HEK293 (cell line): Measurements from ENCODE around the gene CTCFL.

Experiments
- HOXC10 ChIP-seq: sonication (generic); formaldehyde crosslinking; IDR thresholded peaks from 2 replicates; pipeline ENCODE4 v1.8.1; 2023; ENCODE audit warnings: mild to moderate bottlenecking, missing genetic modification reagents
- OSR2 ChIP-seq: fragments of 450-650 bp; formaldehyde crosslinking; IDR thresholded peaks from 2 replicates; pipeline ENCODE4 v1.5.1; 2016; ENCODE audit warnings: missing biosample characterization, missing genetic modification characterization
- REST ChIP-seq: fragments of 450-650 bp; formaldehyde crosslinking; IDR thresholded peaks from 2 replicates; pipeline ENCODE4 v1.5.1; 2016; ENCODE audit warnings: missing biosample characterization, missing genetic modification characterization
- SCRT1 ChIP-seq: fragments of 450-650 bp; formaldehyde crosslinking; IDR thresholded peaks from 2 replicates; pipeline ENCODE4 v1.5.1; 2016; ENCODE audit warnings: missing biosample characterization, missing genetic modification characterization, borderline replicate concordance
- SP3 ChIP-seq: fragments of 450-650 bp; formaldehyde crosslinking; IDR thresholded peaks from 2 replicates; pipeline ENCODE4 v1.5.1; 2016; ENCODE audit warnings: missing biosample characterization, missing genetic modification characterization
- YY1 ChIP-seq: fragments of 450-650 bp; formaldehyde crosslinking; IDR thresholded peaks from 2 replicates; pipeline ENCODE4 v1.5.1; 2018; ENCODE audit warnings: missing biosample characterization, missing genetic modification characterization
- ZEB2 ChIP-seq: fragments of 450-650 bp; formaldehyde crosslinking; IDR thresholded peaks from 2 replicates; pipeline ENCODE4 v1.5.1; 2016; ENCODE audit warnings: missing biosample characterization, missing genetic modification characterization
- ZNF140 ChIP-seq: fragments of 450-650 bp; formaldehyde crosslinking; IDR thresholded peaks from 2 replicates; pipeline ENCODE4 v1.5.1; 2016; ENCODE audit warnings: missing biosample characterization, missing genetic modification characterization
- ZNF169 ChIP-seq: fragments of 450-650 bp; formaldehyde crosslinking; IDR thresholded peaks from 2 replicates; pipeline ENCODE4 v1.5.1; 2016; ENCODE audit warnings: missing biosample characterization, missing genetic modification characterization
- ZNF19 ChIP-seq: fragments of 450-650 bp; formaldehyde crosslinking; IDR thresholded peaks from 2 replicates; pipeline ENCODE4; 2016; ENCODE audit warnings: missing biosample characterization, missing genetic modification characterization, low read depth
- ZNF221 ChIP-seq: fragments of 450-650 bp; formaldehyde crosslinking; IDR thresholded peaks from 2 replicates; pipeline ENCODE4 v1.5.1; 2017; ENCODE audit warnings: missing biosample characterization, missing genetic modification characterization, borderline replicate concordance
- ZNF239 ChIP-seq: fragments of 450-650 bp; formaldehyde crosslinking; IDR thresholded peaks from 2 replicates; pipeline ENCODE4 v1.5.1; 2016; ENCODE audit warnings: missing biosample characterization, missing genetic modification characterization
- ZNF248 ChIP-seq: fragments of 450-650 bp; formaldehyde crosslinking; IDR thresholded peaks from 2 replicates; pipeline ENCODE4 v1.5.1; 2017; ENCODE audit warnings: missing biosample characterization, missing genetic modification characterization
- ZNF26 ChIP-seq: fragments of 450-650 bp; formaldehyde crosslinking; IDR thresholded peaks from 2 replicates; pipeline ENCODE4 v1.5.1; 2016; ENCODE audit warnings: missing biosample characterization, missing genetic modification characterization
- ZNF266 ChIP-seq: fragments of 450-650 bp; formaldehyde crosslinking; IDR thresholded peaks from 2 replicates; pipeline ENCODE4 v1.5.1; 2016; ENCODE audit warnings: missing biosample characterization, missing genetic modification characterization, low read depth
- ZNF362 ChIP-seq: fragments of 450-650 bp; formaldehyde crosslinking; IDR thresholded peaks from 2 replicates; pipeline ENCODE4 v1.5.1; 2016; ENCODE audit warnings: missing biosample characterization, missing genetic modification characterization
- ZNF423 ChIP-seq: fragments of 450-650 bp; formaldehyde crosslinking; IDR thresholded peaks from 2 replicates; pipeline ENCODE4 v1.5.1; 2016; ENCODE audit warnings: missing biosample characterization, missing genetic modification characterization
- ZNF473 ChIP-seq: fragments of 450-650 bp; formaldehyde crosslinking; IDR thresholded peaks from 2 replicates; pipeline ENCODE4 v1.5.1; 2017; ENCODE audit warnings: missing biosample characterization, missing genetic modification characterization
- ZNF48 ChIP-seq: fragments of 450-650 bp; formaldehyde crosslinking; IDR thresholded peaks from 2 replicates; pipeline ENCODE4 v1.5.1; 2016; ENCODE audit warnings: missing biosample characterization, missing genetic modification characterization
- ZNF658 ChIP-seq: fragments of 450-650 bp; formaldehyde crosslinking; IDR thresholded peaks from 2 replicates; pipeline ENCODE4; 2016; ENCODE audit warnings: missing biosample characterization, missing genetic modification characterization
- ZNF677 ChIP-seq: fragments of 450-650 bp; IDR thresholded peaks from 2 replicates; pipeline ENCODE4 v1.5.0; 2018; ENCODE audit warnings: missing biosample characterization, mild to moderate bottlenecking, missing genetic modification characterization, moderate library complexity
- ZNF768 ChIP-seq: fragments of 450-650 bp; formaldehyde crosslinking; IDR thresholded peaks from 2 replicates; pipeline ENCODE4 v1.5.1; 2018; ENCODE audit warnings: missing biosample characterization, mild to moderate bottlenecking, missing genetic modification characterization
- ZSCAN30 ChIP-seq: fragments of 450-650 bp; IDR thresholded peaks from 2 replicates; pipeline ENCODE4 v1.5.1; 2018; ENCODE audit warnings: missing biosample characterization, mild to moderate bottlenecking, missing genetic modification characterization, moderate library complexity
- TF ChIP-seq, protein P1 (sequence below): fragments of 450-650 bp; formaldehyde crosslinking; IDR thresholded peaks from 2 replicates; pipeline ENCODE4 v1.5.1; 2017; ENCODE audit warnings: missing biosample characterization, missing genetic modification characterization
- TF ChIP-seq, protein P2 (sequence below): fragments of 450-650 bp; formaldehyde crosslinking; IDR thresholded peaks from 2 replicates; pipeline ENCODE4 v1.5.1; 2016; ENCODE audit warnings: missing biosample characterization, missing genetic modification characterization, borderline replicate concordance
- TF ChIP-seq, protein P3 (sequence below): fragments of 450-650 bp; formaldehyde crosslinking; IDR thresholded peaks from 2 replicates; pipeline ENCODE4 v1.5.1; 2016; ENCODE audit warnings: missing biosample characterization, missing genetic modification characterization

CTCFL gene

DNA sequence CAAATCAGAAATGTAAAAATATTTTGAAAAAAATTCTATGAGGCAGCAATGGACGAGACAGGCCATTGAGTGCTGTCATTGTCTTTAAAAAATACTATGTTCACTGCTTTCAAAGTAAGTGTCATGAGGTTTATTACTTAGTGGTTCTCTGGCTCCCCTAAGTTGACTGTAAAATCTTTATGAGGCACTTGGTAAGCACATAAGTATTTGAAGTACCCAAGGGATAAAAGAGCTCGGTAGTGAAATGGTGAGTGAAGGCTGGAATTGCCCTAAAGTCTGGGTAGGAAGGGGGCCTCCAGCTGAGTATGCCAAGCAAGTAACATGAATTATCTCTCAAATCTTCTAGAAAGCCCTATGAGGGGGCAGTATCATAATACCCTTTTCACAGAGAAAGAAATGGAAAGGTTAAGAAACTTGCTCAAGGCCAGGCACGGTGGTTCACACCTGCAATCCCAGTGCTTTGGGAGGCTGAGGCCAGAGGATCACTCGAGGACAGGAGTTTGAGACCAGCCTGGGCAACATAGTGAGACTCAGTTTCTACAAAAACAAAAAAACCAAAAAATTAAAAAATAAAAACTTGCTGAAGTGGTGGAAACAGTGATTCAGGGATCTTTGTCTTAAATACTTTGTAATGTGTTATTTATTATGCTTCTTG, 5.5 kb upstream of the CTCFL start (continued):
- peak; percentile 72; the same call in 1 of the 2 replicates for TF ChIP-seq ZNF266 (tag by site-specific recombination)
- TF ChIP-seq SCRT1 (tag by site-specific recombination): no peak
- no peak for TF ChIP-seq REST (tag by site-specific recombination)
- TF ChIP-seq, protein P1, sequence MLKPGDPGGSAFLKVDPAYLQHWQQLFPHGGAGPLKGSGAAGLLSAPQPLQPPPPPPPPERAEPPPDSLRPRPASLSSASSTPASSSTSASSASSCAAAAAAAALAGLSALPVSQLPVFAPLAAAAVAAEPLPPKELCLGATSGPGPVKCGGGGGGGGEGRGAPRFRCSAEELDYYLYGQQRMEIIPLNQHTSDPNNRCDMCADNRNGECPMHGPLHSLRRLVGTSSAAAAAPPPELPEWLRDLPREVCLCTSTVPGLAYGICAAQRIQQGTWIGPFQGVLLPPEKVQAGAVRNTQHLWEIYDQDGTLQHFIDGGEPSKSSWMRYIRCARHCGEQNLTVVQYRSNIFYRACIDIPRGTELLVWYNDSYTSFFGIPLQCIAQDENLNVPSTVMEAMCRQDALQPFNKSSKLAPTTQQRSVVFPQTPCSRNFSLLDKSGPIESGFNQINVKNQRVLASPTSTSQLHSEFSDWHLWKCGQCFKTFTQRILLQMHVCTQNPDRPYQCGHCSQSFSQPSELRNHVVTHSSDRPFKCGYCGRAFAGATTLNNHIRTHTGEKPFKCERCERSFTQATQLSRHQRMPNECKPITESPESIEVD (tag by site-specific recombination): peak; percentile 86
- TF ChIP-seq ZSCAN30 (tag by site-specific recombination): peak; percentile 43; the same call in 1 of the 2 replicates
- no peak for TF ChIP-seq ZNF169 (tag by site-specific recombination)
- no peak for TF ChIP-seq ZNF248
- no peak for TF ChIP-seq ZNF239
- TF ChIP-seq ZNF140 (tag by site-specific recombination): no peak
- TF ChIP-seq ZNF677 (tag by site-specific recombination): no peak
- no peak for TF ChIP-seq ZEB2 (tag by site-specific recombination)
- no peak for TF ChIP-seq ZNF48
- no peak for TF ChIP-seq ZNF473 (tag by site-specific recombination)
- TF ChIP-seq ZNF26 (tag by site-specific recombination): no peak
- no peak for TF ChIP-seq HOXC10 (CRISPR knock-in tag)
- TF ChIP-seq YY1 (tag by site-specific recombination): no peak
- TF ChIP-seq ZNF423: no peak
- no peak for TF ChIP-seq SP3 (tag by site-specific recombination)
- TF ChIP-seq, protein P2, sequence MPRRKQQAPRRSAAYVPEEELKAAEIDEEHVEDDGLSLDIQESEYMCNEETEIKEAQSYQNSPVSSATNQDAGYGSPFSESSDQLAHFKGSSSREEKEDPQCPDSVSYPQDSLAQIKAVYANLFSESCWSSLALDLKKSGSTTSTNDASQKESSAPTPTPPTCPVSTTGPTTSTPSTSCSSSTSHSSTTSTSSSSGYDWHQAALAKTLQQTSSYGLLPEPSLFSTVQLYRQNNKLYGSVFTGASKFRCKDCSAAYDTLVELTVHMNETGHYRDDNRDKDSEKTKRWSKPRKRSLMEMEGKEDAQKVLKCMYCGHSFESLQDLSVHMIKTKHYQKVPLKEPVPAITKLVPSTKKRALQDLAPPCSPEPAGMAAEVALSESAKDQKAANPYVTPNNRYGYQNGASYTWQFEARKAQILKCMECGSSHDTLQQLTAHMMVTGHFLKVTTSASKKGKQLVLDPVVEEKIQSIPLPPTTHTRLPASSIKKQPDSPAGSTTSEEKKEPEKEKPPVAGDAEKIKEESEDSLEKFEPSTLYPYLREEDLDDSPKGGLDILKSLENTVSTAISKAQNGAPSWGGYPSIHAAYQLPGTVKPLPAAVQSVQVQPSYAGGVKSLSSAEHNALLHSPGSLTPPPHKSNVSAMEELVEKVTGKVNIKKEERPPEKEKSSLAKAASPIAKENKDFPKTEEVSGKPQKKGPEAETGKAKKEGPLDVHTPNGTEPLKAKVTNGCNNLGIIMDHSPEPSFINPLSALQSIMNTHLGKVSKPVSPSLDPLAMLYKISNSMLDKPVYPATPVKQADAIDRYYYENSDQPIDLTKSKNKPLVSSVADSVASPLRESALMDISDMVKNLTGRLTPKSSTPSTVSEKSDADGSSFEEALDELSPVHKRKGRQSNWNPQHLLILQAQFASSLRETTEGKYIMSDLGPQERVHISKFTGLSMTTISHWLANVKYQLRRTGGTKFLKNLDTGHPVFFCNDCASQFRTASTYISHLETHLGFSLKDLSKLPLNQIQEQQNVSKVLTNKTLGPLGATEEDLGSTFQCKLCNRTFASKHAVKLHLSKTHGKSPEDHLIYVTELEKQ (tag by site-specific recombination): peak; percentile 57; the same call in 1 of the 2 replicates
- no peak for TF ChIP-seq ZNF768
- TF ChIP-seq, protein P3, sequence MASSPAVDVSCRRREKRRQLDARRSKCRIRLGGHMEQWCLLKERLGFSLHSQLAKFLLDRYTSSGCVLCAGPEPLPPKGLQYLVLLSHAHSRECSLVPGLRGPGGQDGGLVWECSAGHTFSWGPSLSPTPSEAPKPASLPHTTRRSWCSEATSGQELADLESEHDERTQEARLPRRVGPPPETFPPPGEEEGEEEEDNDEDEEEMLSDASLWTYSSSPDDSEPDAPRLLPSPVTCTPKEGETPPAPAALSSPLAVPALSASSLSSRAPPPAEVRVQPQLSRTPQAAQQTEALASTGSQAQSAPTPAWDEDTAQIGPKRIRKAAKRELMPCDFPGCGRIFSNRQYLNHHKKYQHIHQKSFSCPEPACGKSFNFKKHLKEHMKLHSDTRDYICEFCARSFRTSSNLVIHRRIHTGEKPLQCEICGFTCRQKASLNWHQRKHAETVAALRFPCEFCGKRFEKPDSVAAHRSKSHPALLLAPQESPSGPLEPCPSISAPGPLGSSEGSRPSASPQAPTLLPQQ (tag by site-specific recombination): no peak
- no peak for TF ChIP-seq ZNF19
- TF ChIP-seq OSR2: peak; percentile 95
- no peak for TF ChIP-seq ZNF658 (tag by site-specific recombination)
- no peak for TF ChIP-seq ZNF362 (tag by site-specific recombination)
- no peak for TF ChIP-seq ZNF221 (tag by site-specific recombination)
